Retinal pigment epithelial cell (primary cell): ENCODE measurements around the gene KSR2.

Experiments used
- DNase-seq: peaks from one replicate; pipeline ENCODE4 v3.0.0-alpha.2; 2010; ENCODE audit warnings: low read depth
- H3K4me3 ChIP-seq: 2 replicates; pipeline ENCODE4 v1.5.1; 2011; ENCODE audit warnings: mild to moderate bottlenecking, low read length, control low read depth, moderate library complexity
- TF ChIP-seq, protein P1 (sequence below): conservative IDR thresholded peaks from 2 replicates; pipeline ENCODE4 v1.5.1; 2011; ENCODE audit warnings: low read depth, low read length, control low read depth, inconsistent platforms

Gene KSR2

DNA sequence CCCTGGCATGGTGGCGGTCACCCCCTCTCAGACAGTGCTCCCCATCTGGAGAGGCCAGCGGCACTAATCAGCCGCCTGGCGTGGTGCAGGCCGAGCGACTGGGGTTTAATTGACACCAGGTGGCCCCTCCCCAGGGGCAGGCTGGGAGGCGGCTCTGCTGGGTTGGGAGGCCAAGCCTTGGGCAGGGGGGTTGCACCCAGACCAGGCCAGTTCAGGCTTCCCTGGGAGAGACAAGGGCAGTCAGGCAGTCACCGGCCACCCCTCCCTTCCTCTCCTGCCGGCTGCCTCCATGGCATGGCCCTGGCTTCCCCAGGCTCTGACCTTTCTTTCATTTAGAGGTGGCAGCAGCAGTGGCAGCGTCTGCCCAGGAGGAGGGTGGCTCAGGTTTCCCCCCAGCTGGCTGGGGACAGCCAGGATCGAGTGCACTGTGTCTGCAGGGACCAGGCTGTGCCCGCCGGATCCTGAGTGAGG, 529.2 kb downstream of the KSR2 start:
- no peak overlapping the region for H3K4me3 ChIP-seq
- TF ChIP-seq, protein P1, sequence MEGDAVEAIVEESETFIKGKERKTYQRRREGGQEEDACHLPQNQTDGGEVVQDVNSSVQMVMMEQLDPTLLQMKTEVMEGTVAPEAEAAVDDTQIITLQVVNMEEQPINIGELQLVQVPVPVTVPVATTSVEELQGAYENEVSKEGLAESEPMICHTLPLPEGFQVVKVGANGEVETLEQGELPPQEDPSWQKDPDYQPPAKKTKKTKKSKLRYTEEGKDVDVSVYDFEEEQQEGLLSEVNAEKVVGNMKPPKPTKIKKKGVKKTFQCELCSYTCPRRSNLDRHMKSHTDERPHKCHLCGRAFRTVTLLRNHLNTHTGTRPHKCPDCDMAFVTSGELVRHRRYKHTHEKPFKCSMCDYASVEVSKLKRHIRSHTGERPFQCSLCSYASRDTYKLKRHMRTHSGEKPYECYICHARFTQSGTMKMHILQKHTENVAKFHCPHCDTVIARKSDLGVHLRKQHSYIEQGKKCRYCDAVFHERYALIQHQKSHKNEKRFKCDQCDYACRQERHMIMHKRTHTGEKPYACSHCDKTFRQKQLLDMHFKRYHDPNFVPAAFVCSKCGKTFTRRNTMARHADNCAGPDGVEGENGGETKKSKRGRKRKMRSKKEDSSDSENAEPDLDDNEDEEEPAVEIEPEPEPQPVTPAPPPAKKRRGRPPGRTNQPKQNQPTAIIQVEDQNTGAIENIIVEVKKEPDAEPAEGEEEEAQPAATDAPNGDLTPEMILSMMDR: no peak
- DNase-seq: no peak

DNA sequence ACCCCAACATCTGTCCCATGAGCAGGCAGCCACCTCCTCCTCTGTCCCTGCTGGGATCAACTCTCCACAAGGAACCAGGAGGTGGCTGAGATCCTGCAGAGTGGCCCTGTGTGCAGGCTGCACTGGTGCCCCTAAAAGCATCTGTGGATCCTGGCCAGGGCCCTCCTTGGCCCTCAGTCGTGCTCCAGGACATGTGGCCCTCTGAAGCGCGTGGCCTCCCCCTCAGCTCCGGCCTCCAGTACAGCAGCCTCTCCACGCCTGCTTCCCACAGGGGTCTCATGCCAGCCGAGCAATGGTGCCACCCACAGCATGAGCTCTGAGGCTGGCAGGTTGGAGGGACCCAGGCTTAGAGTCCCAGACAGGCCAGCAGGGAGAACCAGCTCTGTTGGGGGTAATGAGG, 530.0 kb downstream of the KSR2 start:
- H3K4me3 ChIP-seq: no peak overlapping the region
- TF ChIP-seq, protein P1: no peak
- DNase-seq: no peak

DNA sequence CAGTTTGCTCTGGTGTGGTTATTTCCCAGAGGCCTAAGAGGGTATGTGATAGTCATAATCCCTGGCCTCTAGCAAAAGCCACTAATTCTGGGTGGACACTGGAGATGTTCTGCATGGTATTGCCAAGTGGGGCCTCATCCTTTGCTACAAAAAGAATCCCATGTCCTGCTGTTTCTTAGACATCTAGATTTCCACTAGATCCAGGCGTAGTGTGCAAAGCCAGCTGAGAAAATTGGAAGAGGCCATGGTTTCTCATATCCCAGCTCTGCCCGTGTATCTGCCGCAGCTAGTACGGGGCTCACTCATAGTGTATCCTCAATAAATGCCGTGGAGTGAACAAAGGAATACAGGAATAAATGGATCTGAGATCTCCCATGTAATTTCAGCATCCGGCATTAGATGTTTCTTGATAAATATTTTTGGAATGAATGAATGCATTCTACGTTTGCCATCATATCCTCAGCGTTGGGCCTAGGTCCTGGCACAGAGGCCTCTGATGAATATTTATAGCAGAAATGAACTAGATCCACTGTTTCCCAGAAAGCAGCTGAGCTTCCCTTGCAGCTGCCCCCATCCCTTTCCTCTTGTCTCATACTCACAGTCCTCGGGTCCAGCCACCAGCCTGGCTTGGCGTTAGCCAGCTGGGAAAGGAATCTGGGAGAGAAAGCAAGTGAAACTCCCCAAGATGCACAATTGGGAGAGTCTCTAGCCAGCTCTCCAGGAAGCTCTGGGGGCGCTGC, 531.1 kb downstream of the KSR2 start:
- no peak overlapping the region for H3K4me3 ChIP-seq
- TF ChIP-seq, protein P1: no peak
- DNase-seq: no peak

GRCh38 chr12:117433878-117434277, 534.9 kb downstream of the KSR2 start:
- DNase-seq: no peak
- TF ChIP-seq, protein P1: no peak
- no peak overlapping the region for H3K4me3 ChIP-seq

DNA sequence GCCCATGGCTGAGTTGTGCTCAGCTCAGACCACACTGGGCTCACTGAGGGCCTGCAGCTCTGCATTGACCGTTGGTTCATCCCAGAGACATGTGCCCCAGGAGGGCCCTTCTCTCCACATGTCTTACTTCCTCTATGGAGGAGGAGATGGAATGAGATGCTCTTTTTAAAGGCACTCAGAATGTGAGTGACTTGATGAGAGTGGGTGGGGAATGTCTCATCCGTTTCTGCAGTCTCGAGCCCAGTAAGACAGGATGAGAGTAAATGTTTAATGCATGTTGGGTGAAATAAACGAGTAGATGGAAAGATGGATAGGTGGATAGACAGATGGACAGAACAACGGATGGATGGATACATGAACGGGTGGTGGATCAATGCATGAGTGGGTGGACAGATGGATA, 538.5 kb downstream of the KSR2 start:
- no peak for DNase-seq
- TF ChIP-seq, protein P1: no peak
- no peak overlapping the region for H3K4me3 ChIP-seq

GRCh38 chr12:117427211-117427610, 541.6 kb downstream of the KSR2 start:
- no peak overlapping the region for H3K4me3 ChIP-seq
- DNase-seq: no peak
- TF ChIP-seq, protein P1: no peak

DNA sequence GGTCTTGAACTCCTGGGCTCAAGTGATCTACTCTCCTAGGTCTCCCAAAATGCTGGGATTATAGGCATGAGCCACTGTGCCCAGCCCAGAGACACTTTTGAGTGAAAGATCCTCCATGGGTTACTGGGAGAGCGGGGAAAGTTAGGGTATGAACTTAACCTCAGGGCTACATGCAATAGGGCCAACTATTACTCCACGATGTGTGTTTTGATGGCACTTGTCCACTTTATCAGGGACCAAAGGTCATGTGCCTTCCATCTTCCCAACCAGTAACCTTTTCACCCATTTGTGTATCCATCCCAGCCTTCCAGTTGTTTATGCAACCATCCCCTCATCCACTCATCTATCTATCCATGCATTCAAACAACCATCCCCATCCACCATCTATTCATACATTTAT, 546.8 kb downstream of the KSR2 start:
- H3K4me3 ChIP-seq: no peak overlapping the region
- TF ChIP-seq, protein P1: no peak
- no peak for DNase-seq
